Measurements from ENCODE around the gene SFRP4. TPM values are rescaled to one million over a fixed set of nuclear protein-coding genes. Genes with fewer than 3 reads are reported as not detected.

The SFRP4 gene
- total and polyA plus RNA-seq, 2 of the 4 experiments (the other 2 are of a cell fraction), result not detected

DNA sequence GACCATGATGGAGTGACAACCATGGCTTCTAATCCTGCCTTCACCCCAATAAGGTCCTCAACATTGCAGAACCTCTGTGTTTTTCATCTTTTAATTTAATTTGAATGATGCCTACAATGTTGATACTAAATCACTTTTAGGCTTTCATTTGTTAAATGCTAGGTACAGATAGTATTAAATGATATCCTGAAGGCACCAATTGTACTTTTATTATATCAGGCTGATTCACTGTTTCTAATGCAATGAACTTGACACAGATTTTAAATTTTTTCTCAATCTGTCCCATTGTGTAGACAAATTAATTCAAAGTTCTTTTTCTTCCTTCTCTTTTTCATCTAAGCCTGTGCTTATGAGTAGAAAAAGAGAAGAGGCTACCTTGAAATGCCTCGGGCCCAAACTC, 9.0 kb upstream of the SFRP4 start:
- H2BK5ac ChIP-seq (ENCODE audit: low read depth, low read length, poor library complexity, severe bottlenecking), result no peak overlapping the region

More for the DNA sequence above, 9.0 kb upstream of the SFRP4 start:
- no peak overlapping the region for H3K14ac ChIP-seq (replicated peaks; ENCODE audit: low read depth, low read length)
- DNase-seq, result no peak
- intact Hi-C loops (cut with micrococcal nuclease), result no loop called here
- ChIA-PET POLR2A (ENCODE audit: unreplicated experiment) (no interaction called here), CTCF (no interaction called here)
- H4K20me1 ChIP-seq (ENCODE audit: insufficient read depth, low read length), result no peaks in the 10 kb centered on the region
- no peaks in the 10 kb centered on the region for H3K4me1 ChIP-seq (ENCODE audit: control insufficient read depth, insufficient read depth, low read length)
- H2AK9ac ChIP-seq (replicated peaks; ENCODE audit: low read depth, low read length, poor library complexity), result no peak overlapping the region
- H3K4me2 ChIP-seq (ENCODE audit: low read depth, low read length), result no peak overlapping the region
- no peak overlapping the region for H3K4ac ChIP-seq (ENCODE audit: low read depth, low read length)
- H3K18ac ChIP-seq (ENCODE audit: low read depth, low read length), result no peak overlapping the region
- no peak overlapping the region for H4K5ac ChIP-seq (ENCODE audit: low read depth, low read length)
- no peak overlapping the region for H2AK5ac ChIP-seq (ENCODE audit: low read depth, low read length)
- no peaks in the 10 kb centered on the region; the same call in 1 of the 2 replicates for H3K27me3 ChIP-seq (ENCODE audit: control insufficient read depth, insufficient read depth, low read length)
- H4K8ac ChIP-seq (ENCODE audit: low read depth in 2 of 2, low read length in 2 of 2), result no peak overlapping the region
- TF ChIP-seq RFX5 (IDR thresholded peaks at IDR 0.05; ENCODE audit: low read depth, low read length) (no peak), MXI1 (IDR thresholded peaks at IDR 0.05; ENCODE audit: borderline replicate concordance, low read depth, low read length) (no peak)
- H3K79me1 ChIP-seq (ENCODE audit: low read depth in 1 of 2, low read length in 2 of 2), result no peaks in the 10 kb centered on the region
- H3K9ac ChIP-seq (ENCODE audit: low read depth, low read length), result no peak overlapping the region
- H2BK20ac ChIP-seq (ENCODE audit: low read depth, low read length), result no peak overlapping the region
- no peak overlapping the region for H3K4me3 ChIP-seq (ENCODE audit: insufficient read depth, low read depth, low read length)
- no TSS peak for BruUV-seq (replicated peaks)
- peaks cover 2% of the 10 kb centered on the region; the same call in 1 of the 2 replicates for H3K9me3 ChIP-seq (ENCODE audit: control insufficient read depth, insufficient read depth, low read length)
- H3K36me3 ChIP-seq (ENCODE audit: control insufficient read depth, insufficient read depth, low read length), result no peaks in the 10 kb centered on the region
- in situ Hi-C loops (cut with MboI; ENCODE audit: low sequenced_read_pairs), result no loop called here
- WGBS, 2 experiments (ENCODE audit: extremely low coverage in 2 of 2, insufficient read length in 1 of 2), result no CpG with 5 or more reads among the region's 1 CpG
- H3K27ac ChIP-seq (ENCODE audit: insufficient read depth, low read length), result no peak overlapping the region
- ATAC-seq (ENCODE audit: low read depth), result no peak
- no peak overlapping the region for H2AFZ ChIP-seq (replicated peaks; ENCODE audit: low read length, poor library complexity)
- dilution Hi-C loops (cut with HindIII; ENCODE audit: low sequenced_read_pairs, unreplicated experiment), result no loop called here
- H3K23ac ChIP-seq (ENCODE audit: low read depth, low read length), result no peak overlapping the region
- no peak overlapping the region for H2BK15ac ChIP-seq (ENCODE audit: low read depth, low read length)
- H3K9me1 ChIP-seq (ENCODE audit: insufficient read depth, low read length), result no peaks in the 10 kb centered on the region
- H2BK120ac ChIP-seq (ENCODE audit: low read depth, low read length), result no peak overlapping the region
- H3K56ac ChIP-seq (ENCODE audit: extremely low read depth, insufficient read depth, low read length), result no peak overlapping the region
- no peak overlapping the region for H4K91ac ChIP-seq (ENCODE audit: insufficient read depth, low read depth, low read length)

Measured in IMR-90 (cell line).